GM12878 (cell line): Measurements from ENCODE around the gene ASB15. TPM values are rescaled to one million over a fixed set of nuclear protein-coding genes. Genes with fewer than 3 reads are reported as not detected.

Experiments
- ATAC-seq: fragments of 200-7000 bp; cut with Tn5 transposase; 3 replicates; pipeline ENCODE4 v1.9.1; 2020; ENCODE audit warnings: mild to moderate bottlenecking, moderate library complexity
- BruUV-seq: library from RNA; stranded (reverse); fragments of 400-500 nt; replicated peaks from 2 replicates; lab custom pipeline; 2021; lab: Mats Ljungman, UMichigan
- CTCF ChIA-PET: fragments of 300-600 bp; sonication (Branson Sonifier 250); formaldehyde crosslinking; extraction: SDS; loops from one replicate; lab custom pipeline; 2021; ENCODE audit warnings: inconsistent platforms; lab: Yijun Ruan, JAX
- POLR2A ChIA-PET: fragments of 350-600 bp; formaldehyde crosslinking; extraction: SDS; loops from one replicate; lab custom pipeline; 2021; ENCODE audit warnings: inconsistent platforms; lab: Charles Lee
- RAD21 ChIA-PET: fragments of 300-600 bp; sonication (Branson Sonifier 250); formaldehyde crosslinking; loops from one replicate; lab custom pipeline; 2023; ENCODE audit warnings: antibody characterized with exemption; ENCODE audit not compliant: unreplicated experiment; lab: Charles Lee
- SMC1A ChIA-PET: fragments of 300-600 bp; sonication (Branson Sonifier 250); formaldehyde crosslinking; loops from one replicate; lab custom pipeline; 2023; ENCODE audit not compliant: unreplicated experiment, uncharacterized antibody; lab: Charles Lee
- DNase-seq: peaks from one replicate; pipeline ENCODE4 v3.0.0-alpha.2; 2011; ENCODE audit warnings: low read depth, low spot score
- FAIRE-seq: peaks from 3 replicates; lab custom pipeline; 2011; peaks lifted over from hg19 to GRCh38; lab: Jason Lieb, UNC
- H2AFZ ChIP-seq: 2 replicates; pipeline ENCODE4 v1.6.0; 2011; ENCODE audit warnings: low read depth, low read length, control low read depth; ENCODE audit not compliant: control insufficient read depth
- H3K27ac ChIP-seq: 2 replicates; pipeline ENCODE4 v1.5.1; 2011; ENCODE audit warnings: control low read depth; ENCODE audit not compliant: control insufficient read depth, insufficient read depth
- H3K27me3 ChIP-seq, 2 experiments: replicated peaks in 1 of 2; 2 replicates each; pipeline versions ENCODE4 v1.6.0 to v1.6.1; 2011; ENCODE audit warnings: low read length in 1 of 2; ENCODE audit not compliant: control insufficient read depth in 2 of 2, insufficient read depth in 2 of 2
- H3K36me3 ChIP-seq, 2 experiments: 2 replicates each; pipeline ENCODE4 v1.5.1; 2011; ENCODE audit warnings: low read length in 1 of 2; ENCODE audit not compliant: control insufficient read depth in 2 of 2, insufficient read depth in 2 of 2
- H3K4me1 ChIP-seq: 2 replicates; pipeline ENCODE4 v1.6.1; 2011; ENCODE audit warnings: mild to moderate bottlenecking, low read length, moderate library complexity, mixed read lengths; ENCODE audit not compliant: control insufficient read depth, insufficient read depth
- H3K4me2 ChIP-seq: 2 replicates; pipeline ENCODE4 v1.6.0; 2011; ENCODE audit warnings: control low read depth; ENCODE audit not compliant: control insufficient read depth, insufficient read depth
- H3K4me3 ChIP-seq: fragments of 200-600 bp; sonication (generic); 2 replicates; pipeline ENCODE4 v1.5.1; 2016
- H3K79me2 ChIP-seq: 2 replicates; pipeline ENCODE4 v1.6.0; 2011; ENCODE audit warnings: low read length; ENCODE audit not compliant: control insufficient read depth, insufficient read depth
- H3K9ac ChIP-seq: 2 replicates; pipeline ENCODE4 v1.8.0; 2011; ENCODE audit warnings: low read length, control low read depth, mixed read lengths; ENCODE audit not compliant: control insufficient read depth, insufficient read depth
- H3K9me3 ChIP-seq: replicated peaks from 3 replicates; pipeline ENCODE4 v1.5.1; 2011; ENCODE audit warnings: mild to moderate bottlenecking, low read length; ENCODE audit not compliant: control insufficient read depth, insufficient read depth
- H4K20me1 ChIP-seq: 2 replicates; pipeline ENCODE4 v1.6.0; 2011; ENCODE audit not compliant: control insufficient read depth, insufficient read depth
- ATF7 ChIP-seq: fragments of 450-650 bp; IDR thresholded peaks from 2 replicates; pipeline ENCODE4 v1.6.1; 2016; ENCODE audit warnings: low read depth, mild to moderate bottlenecking
- BCLAF1 ChIP-seq: fragments of 450-650 bp; IDR thresholded peaks from 2 replicates; pipeline ENCODE4 v1.6.1; 2017; ENCODE audit warnings: antibody characterized with exemption, mild to moderate bottlenecking, moderate library complexity
- BMI1 ChIP-seq: fragments of 450-650 bp; IDR thresholded peaks from 2 replicates; pipeline ENCODE4 v1.6.1; 2016; ENCODE audit warnings: mild to moderate bottlenecking, moderate library complexity, borderline replicate concordance
- CBX3 ChIP-seq: fragments of 200-600 bp; sonication (generic); IDR thresholded peaks from 2 replicates; pipeline ENCODE4 v1.6.1; 2016; ENCODE audit warnings: low read depth, borderline replicate concordance
- CHD4 ChIP-seq: fragments of 200-600 bp; sonication (generic); IDR thresholded peaks from 2 replicates; pipeline ENCODE4 v1.6.1; 2016; ENCODE audit warnings: mild to moderate bottlenecking
- EED ChIP-seq: sonication (generic); IDR thresholded peaks from 2 replicates; pipeline ENCODE4 v1.6.1; 2016; ENCODE audit warnings: antibody characterized with exemption, low read depth
- ESRRA ChIP-seq: IDR thresholded peaks from 2 replicates; pipeline ENCODE4 v1.6.1; 2012; ENCODE audit warnings: mild to moderate bottlenecking, low read length, improper control_type of control experiment
- HCFC1 ChIP-seq: fragments of 150-350 bp; IDR thresholded peaks from 2 replicates; pipeline ENCODE4 v1.6.1; 2014; ENCODE audit warnings: low read length
- IRF5 ChIP-seq: fragments of 450-650 bp; IDR thresholded peaks from 2 replicates; pipeline ENCODE4 v1.6.1; 2017; ENCODE audit warnings: borderline replicate concordance
- MEF2A ChIP-seq: IDR thresholded peaks from 2 replicates; pipeline ENCODE4 v1.6.1; 2011; ENCODE audit warnings: low read depth, mild to moderate bottlenecking, low read length, moderate library complexity; ENCODE audit not compliant: insufficient read depth
- MLLT1 ChIP-seq: fragments of 450-650 bp; IDR thresholded peaks from 2 replicates; pipeline ENCODE4 v1.6.1; 2016; ENCODE audit warnings: mild to moderate bottlenecking
- MTA3 ChIP-seq: IDR thresholded peaks from 2 replicates; pipeline ENCODE4 v1.6.1; 2012; ENCODE audit warnings: low read length, inconsistent platforms, borderline replicate concordance
- NR2C1 ChIP-seq: fragments of 450-650 bp; IDR thresholded peaks from 2 replicates; pipeline ENCODE4 v1.6.1; 2017; ENCODE audit warnings: antibody characterized with exemption, mild to moderate bottlenecking, moderate library complexity
- POLR2AphosphoS2 ChIP-seq: IDR thresholded peaks from 2 replicates; pipeline ENCODE4 v1.6.1; 2011; ENCODE audit warnings: low read depth, mild to moderate bottlenecking, low read length, improper control_type of control experiment, moderate library complexity
- ZNF24 ChIP-seq: fragments of 450-650 bp; IDR thresholded peaks from 2 replicates; pipeline ENCODE4 v1.6.1; 2017; ENCODE audit warnings: antibody characterized with exemption, mild to moderate bottlenecking
- in situ Hi-C: fragments of 300-500 bp; cut with MboI; formaldehyde crosslinking; loops from 9 replicates; pipeline ENCODE4 v1.14.3; 2018; ENCODE audit warnings: mixed read lengths
- intact Hi-C: fragments of 100-400 bp; cut with micrococcal nuclease; formaldehyde crosslinking; loops from one replicate; pipeline ENCODE4 v1.14.2; 2022; ENCODE audit not compliant: unreplicated experiment
- polyA plus RNA-seq, 11 experiments: library from polyadenylated mRNA; depleted of rRNA in 4 of 11; unstranded in 6 of 11; stranded (reverse) in 5 of 11; fragments of >200 nt; fragmentation: Nextera tagmentation in 4 of 11; fragmentation: Illumina TruSeq in 1 of 11; extraction: Ambion mirVana in 4 of 11; extraction: Trizol in 1 of 11; gene quantifications; 1 replicate in 1 of 11; 2 replicates in 10 of 11; pipeline versions ENCODE4 v1.2.1 to v1.2.3, GENCODE V29; 2011 to 2016; ENCODE audit warnings: inconsistent platforms in 2 of 11, missing spikeins in 2 of 11, low read depth in 1 of 11
- total RNA-seq, 4 experiments: library from RNA; depleted of rRNA in 3 of 4; stranded (reverse); fragments of >200 nt in 3 of 4; fragmentation: Illumina TruSeq in 1 of 4; extraction: Trizol in 1 of 4; gene quantifications; 2 replicates each; pipeline versions ENCODE4 v1.2.1 to v1.2.3, GENCODE V29; 2013 to 2021
- TF ChIP-seq, protein P1 (sequence below): fragments of 150-350 bp; IDR thresholded peaks from 2 replicates; pipeline ENCODE4 v1.6.1; 2016; ENCODE audit warnings: low read depth, low read length

Gene ASB15
- total and polyA plus RNA-seq, 10 of the 15 experiments (the other 5 are each of a cell fraction or from before 2014, with no cell fraction given), result not detected

GRCh38 chr7:123558289-123558874 lies 43.2 kb upstream of the ASB15 start (continued):
- TF ChIP-seq IRF5 (no peak), ATF7 (no peak), ZNF24 (no peak), MTA3 (no peak), POLR2AphosphoS2 (no peak), NR2C1 (no peak), HCFC1 (no peak)
- TF ChIP-seq, protein P1, sequence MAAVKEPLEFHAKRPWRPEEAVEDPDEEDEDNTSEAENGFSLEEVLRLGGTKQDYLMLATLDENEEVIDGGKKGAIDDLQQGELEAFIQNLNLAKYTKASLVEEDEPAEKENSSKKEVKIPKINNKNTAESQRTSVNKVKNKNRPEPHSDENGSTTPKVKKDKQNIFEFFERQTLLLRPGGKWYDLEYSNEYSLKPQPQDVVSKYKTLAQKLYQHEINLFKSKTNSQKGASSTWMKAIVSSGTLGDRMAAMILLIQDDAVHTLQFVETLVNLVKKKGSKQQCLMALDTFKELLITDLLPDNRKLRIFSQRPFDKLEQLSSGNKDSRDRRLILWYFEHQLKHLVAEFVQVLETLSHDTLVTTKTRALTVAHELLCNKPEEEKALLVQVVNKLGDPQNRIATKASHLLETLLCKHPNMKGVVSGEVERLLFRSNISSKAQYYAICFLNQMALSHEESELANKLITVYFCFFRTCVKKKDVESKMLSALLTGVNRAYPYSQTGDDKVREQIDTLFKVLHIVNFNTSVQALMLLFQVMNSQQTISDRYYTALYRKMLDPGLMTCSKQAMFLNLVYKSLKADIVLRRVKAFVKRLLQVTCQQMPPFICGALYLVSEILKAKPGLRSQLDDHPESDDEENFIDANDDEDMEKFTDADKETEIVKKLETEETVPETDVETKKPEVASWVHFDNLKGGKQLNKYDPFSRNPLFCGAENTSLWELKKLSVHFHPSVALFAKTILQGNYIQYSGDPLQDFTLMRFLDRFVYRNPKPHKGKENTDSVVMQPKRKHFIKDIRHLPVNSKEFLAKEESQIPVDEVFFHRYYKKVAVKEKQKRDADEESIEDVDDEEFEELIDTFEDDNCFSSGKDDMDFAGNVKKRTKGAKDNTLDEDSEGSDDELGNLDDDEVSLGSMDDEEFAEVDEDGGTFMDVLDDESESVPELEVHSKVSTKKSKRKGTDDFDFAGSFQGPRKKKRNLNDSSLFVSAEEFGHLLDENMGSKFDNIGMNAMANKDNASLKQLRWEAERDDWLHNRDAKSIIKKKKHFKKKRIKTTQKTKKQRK, result no peak

DNA sequence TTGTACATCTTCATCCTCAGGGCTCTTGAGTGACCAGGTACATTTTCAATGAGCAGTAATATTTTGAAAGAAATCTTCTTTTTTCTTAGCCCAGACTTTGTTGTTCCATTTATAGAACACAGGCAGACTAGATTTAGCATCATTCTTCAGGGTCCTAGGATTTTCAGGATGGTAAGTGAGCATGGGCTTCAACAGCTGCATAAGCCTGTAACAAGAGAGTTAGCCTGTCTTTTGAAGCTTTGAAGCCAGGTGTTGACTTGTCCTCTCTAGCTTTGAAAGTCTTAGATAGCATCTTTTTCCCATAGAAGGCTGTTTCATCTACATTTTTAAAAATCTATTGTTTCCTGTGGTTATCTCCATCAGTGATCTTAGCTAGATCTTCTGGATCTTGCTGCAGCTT lies 39.5 kb upstream of the ASB15 start:
- H3K27me3 ChIP-seq, result no peaks in the 10 kb centered on the region
- DNase-seq (no peak), ATAC-seq (no peak), FAIRE-seq (no peak)
- no peaks in the 10 kb centered on the region for H3K36me3 ChIP-seq
- H3K9me3 ChIP-seq, result no peaks in the 10 kb centered on the region
- no peaks in the 10 kb centered on the region for H4K20me1 ChIP-seq
- ChIA-PET RAD21 (no interaction called here), POLR2A (no interaction called here), CTCF (interaction anchor here (2.0 kb wide), 1 partner anchor 68 kb away, joined by 4 read pairs; no protein-coding TSS in a partner anchor), SMC1A (no interaction called here)
- no TSS peak for BruUV-seq
- in situ Hi-C loops (no loop called here), intact Hi-C loops (no loop called here)
- H3K27ac ChIP-seq, result no peak overlapping the region
- no peak overlapping the region for H2AFZ ChIP-seq
- H3K9ac ChIP-seq, result no peak overlapping the region
- H3K4me1 ChIP-seq, result no peaks in the 10 kb centered on the region
- no peak overlapping the region for H3K4me3 ChIP-seq
- H3K79me2 ChIP-seq, result peaks cover 5% of the 10 kb centered on the region
- no peak overlapping the region for H3K4me2 ChIP-seq
- TF ChIP-seq BCLAF1, result no peak
- no peak for TF ChIP-seq CBX3
- no peak for TF ChIP-seq EED
- TF ChIP-seq MLLT1, result no peak
- no peak for TF ChIP-seq BMI1
- TF ChIP-seq MEF2A, result no peak
- TF ChIP-seq CHD4, result no peak
- TF ChIP-seq ESRRA, result no peak
